Stimulated activated CD4-positive, alpha-beta T cell treated with anti-CD3 and anti-CD28 coated beads, Interleukin-15, amount 100 ng/mL, for 1 hour (primary cell): ENCODE data around the gene OR2M2.

Source experiments
- DNase-seq, 2 donors: peaks; one replicate each; pipeline ENCODE4 v3.0.0-alpha.2; 2020; ENCODE audit warnings: low read depth in 1 of 2, low spot score in 1 of 2

OR2M2 gene, protein sequence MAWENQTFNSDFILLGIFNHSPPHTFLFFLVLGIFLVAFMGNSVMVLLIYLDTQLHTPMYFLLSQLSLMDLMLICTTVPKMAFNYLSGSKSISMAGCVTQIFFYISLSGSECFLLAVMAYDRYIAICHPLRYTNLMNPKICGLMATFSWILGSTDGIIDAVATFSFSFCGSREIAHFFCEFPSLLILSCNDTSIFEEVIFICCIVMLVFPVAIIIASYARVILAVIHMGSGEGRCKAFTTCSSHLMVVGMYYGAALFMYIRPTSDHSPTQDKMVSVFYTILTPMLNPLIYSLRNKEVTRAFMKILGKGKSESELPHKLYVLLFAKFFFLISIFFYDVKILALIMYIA

DNA sequence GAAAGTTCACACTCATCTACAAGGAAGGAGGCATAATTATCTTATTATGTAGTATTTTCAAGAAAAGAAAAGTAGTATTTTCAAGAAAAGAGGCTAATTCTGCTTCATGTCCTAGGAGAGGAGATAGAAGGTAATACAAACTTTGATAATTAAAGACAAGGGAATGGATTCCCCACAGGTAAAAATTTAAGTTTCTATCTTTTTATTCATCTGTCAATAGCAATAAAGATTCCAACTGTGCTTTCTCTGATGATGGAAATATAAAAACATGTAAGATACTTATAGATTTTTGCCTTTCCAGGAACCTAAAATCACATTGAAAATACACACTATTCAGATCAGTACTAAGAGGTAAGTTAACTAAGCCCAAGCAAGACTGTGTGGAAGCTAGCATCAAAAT lies at the start of gene OR2M2:
OR2M2 (plus strand) TSS at position 301 of the 400 bp plus-strand sequence. CDS start 5,165 bp downstream, outside the sequence.
- DNase-seq: no peak

DNA sequence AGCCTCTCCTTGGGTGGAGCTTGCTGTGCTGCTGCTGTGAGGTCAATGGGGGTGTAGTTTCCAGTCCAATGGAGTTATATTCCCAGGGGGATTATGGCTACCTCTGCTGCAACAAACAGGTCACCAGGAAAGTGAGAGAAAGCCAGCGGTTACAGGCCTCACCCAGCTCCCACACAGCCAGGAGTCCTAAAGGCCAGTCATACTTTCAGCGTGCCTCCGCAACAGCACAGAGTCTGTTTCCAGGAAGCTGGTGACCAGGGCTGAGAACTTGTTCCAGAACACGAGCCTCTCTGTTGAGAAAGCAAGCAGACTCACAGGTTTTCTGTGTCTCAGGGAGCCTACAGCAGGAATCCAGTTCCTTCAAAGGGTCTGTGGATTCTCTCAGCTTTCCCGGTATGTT lies 47.0 kb upstream of the OR2M2 start:
- no peak for DNase-seq

DNA sequence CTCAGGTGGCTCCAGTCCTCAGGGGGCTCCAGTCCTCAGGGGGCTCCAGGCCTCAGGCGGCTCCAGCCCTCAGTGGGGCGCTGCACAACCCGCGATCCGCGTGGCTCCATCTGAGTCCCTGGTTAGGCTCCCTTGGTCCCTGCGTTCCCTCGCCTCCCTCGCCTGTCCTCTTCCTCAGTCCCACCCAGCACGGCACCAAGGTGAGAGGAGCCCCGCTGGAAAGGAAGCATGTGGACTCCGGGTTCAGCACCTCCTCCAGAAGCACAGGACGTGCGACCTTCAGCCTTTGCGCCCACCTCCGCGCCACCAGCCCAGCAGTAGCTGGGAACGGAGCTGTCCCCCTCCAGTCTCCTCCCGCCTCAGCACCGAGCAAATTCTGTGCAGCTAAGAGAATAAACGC lies 37.8 kb upstream of the OR2M2 start:
- no peak for DNase-seq

DNA sequence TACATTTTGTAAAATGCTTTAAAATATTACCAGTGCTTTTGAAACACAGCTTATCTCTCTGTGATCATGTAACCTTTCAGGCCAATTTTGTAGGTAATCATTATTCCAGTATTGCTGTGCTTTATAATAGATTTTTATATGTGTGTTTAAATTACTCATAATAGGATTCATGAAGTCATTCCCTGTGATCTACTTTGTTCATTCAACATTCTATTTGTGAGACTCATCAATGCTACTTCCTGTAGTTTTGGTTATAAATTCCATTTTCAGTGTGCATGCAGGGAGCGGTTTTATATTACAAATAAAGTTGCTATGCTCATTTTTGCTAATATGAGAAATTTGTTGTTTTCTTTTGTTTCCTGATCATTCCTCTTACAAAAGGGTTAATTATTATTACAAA lies 33.8 kb upstream of the OR2M2 start:
- no peak for DNase-seq

DNA sequence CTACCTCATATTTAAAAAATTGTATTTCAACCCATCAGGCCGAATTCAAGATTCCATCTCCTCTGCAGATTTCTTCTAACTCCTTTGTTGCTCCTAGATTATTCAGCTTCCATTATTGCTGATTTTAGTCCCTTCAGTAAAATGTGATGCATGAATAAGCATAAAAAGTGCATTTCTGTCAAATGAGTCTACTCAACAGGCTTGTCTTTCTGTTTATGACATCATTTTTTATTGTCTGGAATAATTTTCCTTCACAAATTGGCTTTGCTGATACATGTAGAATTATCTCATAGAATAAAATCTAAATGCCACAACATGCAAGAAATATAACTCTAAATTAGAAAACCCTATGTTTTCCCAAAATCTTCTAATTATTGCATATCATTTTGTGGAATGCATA lies 31.3 kb upstream of the OR2M2 start:
- DNase-seq: no peak

DNA sequence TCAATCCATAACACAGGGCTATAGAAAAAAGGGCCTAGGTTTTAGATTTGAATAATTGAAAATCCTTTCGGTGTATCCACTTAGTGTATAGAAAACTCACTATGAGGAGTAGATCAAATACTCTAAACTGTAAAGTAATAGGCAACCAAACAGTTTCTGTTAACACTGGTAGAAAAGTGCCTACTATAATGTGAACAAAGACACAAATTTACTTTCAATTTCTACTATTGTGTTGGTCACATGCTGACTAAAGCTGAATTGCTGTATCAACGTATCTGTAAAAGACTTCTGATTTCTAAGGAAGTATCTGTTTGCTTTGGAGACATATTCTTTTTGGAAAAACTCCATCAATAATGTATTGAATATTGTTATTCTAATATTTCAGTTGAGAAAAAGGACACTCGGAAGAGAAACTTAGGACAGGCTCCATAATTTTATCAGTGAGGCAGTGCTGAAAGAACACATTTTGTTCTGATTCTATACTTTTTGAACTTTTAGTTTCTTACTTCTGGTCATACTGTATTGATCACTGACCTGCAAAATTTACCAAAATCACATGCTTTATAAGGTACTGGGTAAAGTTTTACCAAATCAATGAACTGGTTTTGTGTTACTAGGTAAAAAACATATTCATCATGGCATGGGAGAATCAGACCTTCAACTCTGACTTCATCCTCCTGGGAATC lies 30.0 kb upstream of the OR2M2 start, which contains the start of gene OR2M5:
OR2M5 (plus strand) TSS at position 636 of the 686 bp plus-strand sequence; CDS start at position 636, 0 bp downstream.
- no peak for DNase-seq

DNA sequence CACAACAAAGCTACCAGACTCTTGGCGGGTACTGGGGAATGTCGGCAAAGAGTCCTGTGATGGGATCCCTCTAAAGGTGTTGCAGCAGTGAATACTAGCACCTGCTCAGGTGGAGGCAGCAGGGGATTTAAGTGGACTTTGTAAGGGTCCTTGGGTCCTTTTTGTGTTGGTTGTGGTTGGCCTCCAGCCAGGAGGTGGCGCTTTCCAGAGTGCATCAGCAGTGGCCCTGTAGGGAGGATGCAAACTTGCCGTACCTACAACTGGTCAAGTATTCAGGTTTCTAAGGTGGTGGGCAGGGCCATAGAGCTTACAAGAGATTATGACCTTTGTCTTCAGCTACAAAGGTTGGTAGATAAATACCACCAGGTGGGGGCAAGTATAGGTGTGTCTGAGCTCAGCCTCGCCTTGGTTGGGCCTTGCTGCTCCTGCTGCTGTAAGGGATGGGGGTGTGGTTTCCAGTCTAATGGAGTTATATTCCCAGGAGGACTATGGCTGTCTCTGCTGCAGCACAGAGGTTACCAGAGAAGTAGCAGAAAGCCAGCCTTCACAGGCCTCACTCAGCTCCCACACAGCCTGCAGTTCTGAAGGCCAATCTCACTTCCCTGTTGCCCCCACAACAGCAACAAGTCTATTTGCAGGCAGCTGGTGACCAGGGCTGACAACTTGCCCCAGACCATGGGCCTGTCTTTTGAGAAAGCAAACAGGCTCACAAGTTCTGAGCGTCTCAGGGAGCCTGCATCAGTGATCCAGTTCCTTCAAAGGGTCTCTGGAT lies 22.4 kb upstream of the OR2M2 start:
- DNase-seq: no peak

DNA sequence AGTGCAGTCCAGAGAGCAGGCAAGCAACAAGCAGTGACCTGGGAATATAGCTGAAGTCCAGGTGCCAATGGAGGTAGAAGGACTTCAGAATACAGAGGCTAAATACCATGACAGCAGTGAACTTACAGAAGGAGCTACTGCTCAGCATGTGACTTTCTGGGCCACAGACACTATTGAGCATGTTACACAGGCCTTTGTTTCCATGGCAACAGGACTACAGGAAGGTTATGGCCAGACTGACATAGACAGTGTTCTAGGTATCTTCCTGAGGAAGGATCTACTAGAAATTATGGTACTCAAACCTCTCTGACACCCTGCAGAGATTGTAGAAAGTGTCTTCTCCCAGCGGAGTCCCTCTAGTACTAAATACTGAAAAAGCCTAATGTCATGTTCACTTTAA lies 18.7 kb upstream of the OR2M2 start:
- no peak for DNase-seq

DNA sequence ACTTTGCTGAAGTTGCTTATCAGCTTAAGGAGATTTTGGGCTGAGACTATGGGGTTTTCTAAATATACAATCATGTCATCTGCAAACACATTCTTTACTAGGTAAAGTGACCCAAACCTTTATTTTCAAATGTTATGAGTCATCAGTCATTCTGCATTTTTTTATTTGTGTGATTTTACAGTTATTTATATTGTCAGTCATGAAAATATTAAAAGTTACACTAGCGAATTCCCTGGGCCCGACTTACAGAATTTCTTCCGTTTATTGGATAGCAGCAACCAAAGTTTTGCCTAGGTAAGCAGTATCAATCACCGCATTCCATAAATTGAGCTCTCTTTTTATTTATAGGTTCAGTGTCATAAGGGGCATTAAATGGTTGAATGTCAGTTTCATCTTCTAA lies 15.9 kb upstream of the OR2M2 start:
- DNase-seq: no peak

DNA sequence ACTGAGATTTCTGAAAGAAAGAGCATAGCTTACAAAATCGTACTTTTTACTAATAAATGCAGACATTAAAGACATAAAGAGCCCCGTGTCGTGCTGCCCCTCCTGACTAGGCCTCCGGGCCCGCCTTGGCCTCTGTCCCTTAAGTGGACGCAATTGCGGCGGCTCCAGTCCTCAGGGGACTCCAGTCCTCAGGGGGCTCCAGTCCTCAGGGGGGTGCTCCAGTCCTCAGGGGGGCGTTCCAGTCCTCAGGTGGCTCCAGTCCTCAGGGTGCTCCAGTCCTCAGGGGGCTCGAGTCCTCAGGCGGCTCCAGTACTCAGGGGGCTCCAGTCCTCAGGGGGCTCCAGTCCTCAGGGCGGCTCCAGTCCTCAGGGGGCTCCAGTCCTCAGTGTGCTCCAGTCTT lies 10.6 kb upstream of the OR2M2 start:
- DNase-seq: no peak

DNA sequence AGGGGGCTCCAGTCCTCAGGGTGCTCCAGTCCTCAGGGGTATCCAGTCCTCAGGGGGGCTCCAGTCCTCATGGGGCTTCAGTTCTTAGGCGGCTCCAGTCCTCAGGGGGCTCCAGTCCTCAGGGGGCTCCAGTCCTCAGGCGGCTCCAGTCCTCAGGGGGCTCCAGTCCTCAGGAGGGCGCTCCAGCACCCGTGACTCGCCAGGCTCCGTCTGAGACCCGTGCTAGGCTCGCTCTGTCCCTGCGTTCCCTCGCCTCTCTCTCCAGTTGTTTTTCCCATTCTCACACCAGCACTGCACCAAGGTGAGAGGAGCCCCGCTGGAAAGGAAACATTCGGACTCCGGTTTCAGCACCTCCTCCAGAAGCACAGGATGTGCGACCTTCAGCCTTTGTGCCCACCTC lies 9.4 kb upstream of the OR2M2 start:
- no peak for DNase-seq

DNA sequence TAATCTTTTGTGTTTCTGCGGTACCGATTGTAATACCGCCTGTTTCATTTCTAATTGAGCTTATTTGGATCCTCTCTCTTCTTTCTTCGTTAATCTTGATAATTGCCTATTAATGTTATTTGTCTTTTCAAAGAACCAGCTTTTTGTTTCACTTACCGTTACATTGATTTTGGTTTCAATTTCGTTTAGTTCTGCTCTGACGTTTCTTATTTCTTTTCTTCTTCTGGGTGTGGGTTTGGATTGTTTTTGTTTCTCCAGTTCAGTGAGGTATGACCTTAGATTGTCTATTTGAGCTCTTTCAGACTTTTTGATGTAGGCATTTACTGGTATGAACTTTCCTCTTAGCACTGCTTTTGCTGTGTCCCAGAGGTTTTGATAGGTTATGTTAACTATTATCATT lies 9.4 kb downstream of the OR2M2 start:
- DNase-seq: no peak

DNA sequence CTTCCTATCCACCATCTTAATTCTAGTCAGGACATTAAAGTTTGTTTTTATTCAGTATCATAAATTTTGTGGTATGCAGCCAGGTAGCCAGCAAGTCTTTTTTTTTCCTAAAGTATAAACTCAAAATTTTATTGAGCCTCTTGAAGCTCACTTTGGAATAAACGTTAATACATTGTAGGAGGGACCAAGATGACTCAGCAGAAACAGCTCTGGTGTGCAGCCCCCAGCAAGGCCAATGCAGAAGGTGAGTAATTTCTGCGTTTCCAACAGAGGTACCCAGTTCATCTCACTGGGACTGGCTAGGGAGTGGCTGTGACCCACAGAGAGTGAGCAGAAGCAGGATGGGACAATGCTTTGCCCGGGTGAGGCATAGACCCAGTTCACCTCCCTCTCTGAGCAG lies 12.7 kb downstream of the OR2M2 start:
- DNase-seq: no peak

DNA sequence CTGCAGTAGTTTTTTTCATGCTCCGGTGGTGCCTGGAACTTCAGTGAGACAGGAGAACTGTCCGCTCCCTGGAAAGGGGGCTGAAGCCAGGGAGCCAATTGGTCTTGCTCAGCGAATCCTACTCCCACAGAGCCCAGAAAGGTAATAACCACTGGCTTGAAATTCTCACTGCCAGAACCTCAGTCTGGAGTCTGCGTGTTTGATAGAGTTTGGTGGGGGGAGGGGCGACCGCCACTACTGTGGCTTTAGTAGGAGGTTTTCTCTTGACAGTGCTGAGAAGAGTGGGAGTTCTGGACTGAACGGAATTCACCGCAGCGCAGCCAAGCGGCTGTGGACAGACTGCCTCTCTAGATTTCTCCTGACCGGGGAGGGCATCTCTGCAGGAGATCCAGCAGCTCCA lies 14.4 kb downstream of the OR2M2 start:
- DNase-seq: no peak

DNA sequence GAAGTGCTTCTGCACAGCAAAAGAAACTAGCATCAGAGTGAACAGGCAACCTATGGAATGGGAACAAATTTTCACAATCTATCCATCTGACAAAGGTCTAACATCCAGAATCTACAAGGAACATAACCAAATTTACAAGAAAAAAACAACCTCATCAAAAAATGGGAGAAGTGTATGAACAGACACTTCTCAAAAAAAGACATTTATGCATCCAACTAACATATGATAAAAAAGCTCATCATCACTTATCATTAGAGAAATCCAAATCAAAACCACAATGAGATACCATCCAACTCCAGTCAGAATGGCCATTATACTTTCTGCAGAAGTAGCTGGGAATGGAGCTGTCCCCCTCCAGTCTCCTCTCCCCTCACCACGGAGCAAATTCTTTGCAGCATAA lies 19.5 kb downstream of the OR2M2 start:
- no peak for DNase-seq

DNA sequence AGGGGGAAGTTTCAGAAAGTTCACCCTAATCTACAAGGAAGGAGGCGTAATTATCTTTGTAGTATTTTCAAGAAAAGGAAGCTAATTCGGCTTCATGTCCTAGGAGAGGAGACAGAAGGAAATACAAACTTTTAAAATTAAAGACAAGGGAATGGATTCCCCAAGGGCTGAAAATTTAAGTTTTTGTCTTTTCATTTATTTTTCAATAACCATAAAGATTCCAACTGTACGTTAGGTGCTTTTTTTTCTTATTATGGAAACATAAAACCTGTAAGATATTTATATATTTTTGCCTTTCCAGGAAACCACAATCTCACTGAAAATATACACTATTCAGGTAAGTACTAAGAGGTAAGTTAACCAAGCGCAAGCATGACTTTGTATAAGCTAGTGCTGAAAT lies 22.3 kb downstream of the OR2M2 start, which contains the start of gene OR2M3:
OR2M3 (plus strand) TSS at position 301 of the 400 bp plus-strand sequence. CDS start 5,803 bp downstream, outside the sequence.
- no peak for DNase-seq

DNA sequence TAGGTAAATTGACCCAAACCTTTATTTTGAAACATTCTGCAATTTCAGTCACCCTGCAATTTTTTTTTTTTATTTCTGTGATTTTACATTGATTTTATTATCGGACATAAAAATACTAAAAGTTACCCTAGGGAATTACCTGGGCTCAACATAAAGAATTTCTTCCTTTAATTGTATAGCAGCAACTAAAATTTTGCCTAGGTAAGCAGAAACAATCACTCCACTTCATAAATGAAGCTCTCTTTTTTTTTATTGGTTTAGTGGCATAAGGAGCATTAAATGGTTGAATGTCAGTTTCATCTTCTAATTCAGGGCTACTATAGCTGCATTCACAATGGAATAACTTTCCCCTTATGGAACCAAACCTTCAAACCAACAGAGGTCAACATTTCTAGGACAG lies 41.3 kb downstream of the OR2M2 start:
- no peak for DNase-seq

DNA sequence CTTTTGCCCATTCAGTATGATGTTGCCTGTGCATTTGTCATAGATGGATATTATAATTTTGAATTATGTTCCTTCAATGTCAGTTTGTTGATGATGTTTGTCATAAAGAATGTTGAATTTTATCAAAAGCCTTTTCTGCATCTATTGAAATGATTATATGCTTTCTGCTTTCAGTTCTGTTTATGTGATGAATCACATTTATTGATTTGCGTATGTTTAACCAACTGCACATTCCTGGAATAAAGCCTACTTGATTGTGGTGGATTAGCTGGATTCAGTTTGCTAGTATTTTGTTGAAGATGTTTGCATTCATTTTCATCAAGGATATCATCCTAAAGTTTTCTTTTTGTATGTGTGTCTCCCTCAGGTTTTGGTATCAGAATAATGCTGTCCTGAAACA lies 50.9 kb downstream of the OR2M2 start:
- no peak for DNase-seq

DNA sequence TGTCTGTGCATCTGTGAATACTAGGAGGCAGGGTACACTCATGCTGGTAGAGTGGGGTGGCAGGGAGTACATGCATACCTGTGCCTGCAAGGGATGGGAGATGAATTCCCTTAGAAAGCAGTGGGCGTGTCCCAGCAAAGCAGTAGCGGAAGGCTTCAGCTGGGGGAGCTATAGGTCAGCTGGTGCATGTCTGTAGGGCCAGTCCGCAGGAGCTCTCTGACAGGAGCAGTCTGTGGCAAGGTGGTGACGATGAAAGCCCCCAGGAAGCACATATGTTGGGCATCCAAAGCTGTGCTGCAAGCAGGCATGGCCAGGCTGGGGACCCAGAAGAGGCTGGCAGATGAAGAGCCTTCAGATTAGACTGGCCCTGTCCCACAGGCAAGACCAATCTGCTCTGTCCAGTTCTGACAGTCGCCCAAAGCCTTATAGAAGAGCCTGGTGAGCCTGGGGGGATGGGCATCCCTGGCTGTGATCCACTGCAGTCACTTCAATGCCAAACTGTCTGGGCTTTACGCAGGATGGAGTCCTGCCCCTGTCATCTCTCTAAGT lies 54.8 kb downstream of the OR2M2 start:
- no peak for DNase-seq
